PC-3 (cell line): Measurements from ENCODE around the gene ZFHX3. TPM values are rescaled to one million over a fixed set of nuclear protein-coding genes. Genes with fewer than 3 reads are reported as not detected.

Experiments used
- ATAC-seq: fragments of 200-7000 bp; cut with Tn5 transposase; 2 replicates; pipeline ENCODE4 v1.9.1; 2020; ENCODE audit warnings: mild to moderate bottlenecking, moderate library complexity
- BruUV-seq: library from RNA; stranded (reverse); fragments of 400-500 nt; replicated peaks from 2 replicates; lab custom pipeline; 2021; lab: Mats Ljungman, UMichigan
- CTCF ChIA-PET: fragments of 300-600 bp; sonication (Branson Sonifier 250); formaldehyde crosslinking; loops from one replicate; lab custom pipeline; 2022; ENCODE audit warnings: antibody characterized with exemption; lab: Charles Lee
- POLR2A ChIA-PET: fragments of 300-600 bp; sonication (Branson Sonifier 250); formaldehyde crosslinking; loops from one replicate; lab custom pipeline; 2022; ENCODE audit warnings: antibody characterized with exemption; ENCODE audit not compliant: unreplicated experiment; lab: Charles Lee
- DNase-seq: peaks from one replicate; pipeline ENCODE4 v3.0.0-alpha.2; 2015
- H2AFZ ChIP-seq: fragments of 300-600 bp; sonication (generic); 2 replicates; pipeline ENCODE4 v1.6.0; 2016; ENCODE audit warnings: antibody characterized with exemption, low read length
- H3F3A ChIP-seq: fragments of 300-600 bp; sonication (generic); one replicate; pipeline ENCODE4 v1.6.0; 2017; ENCODE audit warnings: antibody characterized with exemption, low read length, control low read depth, mild to moderate bottlenecking; ENCODE audit not compliant: unreplicated experiment
- H3K27ac ChIP-seq: fragments of 300-600 bp; sonication (generic); 2 replicates; pipeline ENCODE4 v1.5.1; 2016; ENCODE audit warnings: mild to moderate bottlenecking, low read length
- H3K27me3 ChIP-seq: fragments of 300-600 bp; sonication (generic); 2 replicates; pipeline ENCODE4 v1.6.1; 2016; ENCODE audit warnings: low read length, mixed read lengths
- H3K36me3 ChIP-seq: fragments of 300-600 bp; sonication (generic); 2 replicates; pipeline ENCODE4 v1.6.1; 2016; ENCODE audit warnings: low read depth, mixed run types, low read length, mixed read lengths
- H3K4me1 ChIP-seq: fragments of 300-600 bp; sonication (generic); 2 replicates; pipeline ENCODE4 v1.5.1; 2016; ENCODE audit warnings: low read length; ENCODE audit not compliant: insufficient read depth
- H3K4me2 ChIP-seq: fragments of 300-600 bp; sonication (generic); 2 replicates; pipeline ENCODE4 v1.6.0; 2016; ENCODE audit warnings: low read length
- H3K4me3 ChIP-seq: fragments of 300-600 bp; sonication (generic); 2 replicates; pipeline ENCODE4 v1.5.1; 2016; ENCODE audit warnings: mild to moderate bottlenecking, low read length, mixed read lengths
- H3K79me2 ChIP-seq: fragments of 300-600 bp; sonication (generic); 2 replicates; pipeline ENCODE4 v1.6.1; 2017; ENCODE audit warnings: low read length, mixed read lengths
- H3K9ac ChIP-seq: fragments of 300-600 bp; sonication (generic); 2 replicates; pipeline ENCODE4 v1.6.0; 2016; ENCODE audit warnings: mild to moderate bottlenecking, low read length
- H3K9me2 ChIP-seq: fragments of 300-600 bp; sonication (generic); replicated peaks from 2 replicates; pipeline ENCODE4 v1.6.1; 2016; ENCODE audit warnings: mixed run types, low read length, mixed read lengths
- H3K9me3 ChIP-seq: fragments of 300-600 bp; sonication (generic); 2 replicates; pipeline ENCODE4 v1.6.1; 2016; ENCODE audit warnings: low read length, mixed read lengths
- H4K20me1 ChIP-seq: fragments of 300-600 bp; sonication (generic); 2 replicates; pipeline ENCODE4 v1.6.1; 2016; ENCODE audit warnings: low read length, mixed read lengths
- EZH2 ChIP-seq: fragments of 300-600 bp; sonication (generic); IDR thresholded peaks from one replicate; pipeline ENCODE4 v1.6.1; 2017; ENCODE audit warnings: antibody characterized with exemption, mild to moderate bottlenecking, low read length; ENCODE audit not compliant: unreplicated experiment
- EZH2phosphoT487 ChIP-seq: fragments of 300-600 bp; sonication (generic); IDR thresholded peaks from 2 replicates; pipeline ENCODE4 v1.6.1; 2018; ENCODE audit warnings: mild to moderate bottlenecking, antibody characterized with exemption, low read length, borderline replicate concordance
- intact Hi-C: fragments of 100-400 bp; cut with micrococcal nuclease; formaldehyde crosslinking; loops from 2 replicates; pipeline ENCODE4 v1.9.0; 2023
- total RNA-seq: library from RNA; depleted of rRNA; stranded (reverse); fragments of >200 nt; gene quantifications from 2 replicates; pipeline ENCODE4 v1.2.3, GENCODE V29; 2014
- TF ChIP-seq, protein P1 (sequence below): fragments of 300-600 bp; sonication (generic); conservative IDR thresholded peaks from 2 replicates; pipeline ENCODE4 v1.5.1; 2017; ENCODE audit warnings: antibody characterized with exemption, low read depth, mild to moderate bottlenecking, low read length

ZFHX3 gene
- total RNA-seq, 1 experiment from 2014 or later: 3.5 TPM

DNA sequence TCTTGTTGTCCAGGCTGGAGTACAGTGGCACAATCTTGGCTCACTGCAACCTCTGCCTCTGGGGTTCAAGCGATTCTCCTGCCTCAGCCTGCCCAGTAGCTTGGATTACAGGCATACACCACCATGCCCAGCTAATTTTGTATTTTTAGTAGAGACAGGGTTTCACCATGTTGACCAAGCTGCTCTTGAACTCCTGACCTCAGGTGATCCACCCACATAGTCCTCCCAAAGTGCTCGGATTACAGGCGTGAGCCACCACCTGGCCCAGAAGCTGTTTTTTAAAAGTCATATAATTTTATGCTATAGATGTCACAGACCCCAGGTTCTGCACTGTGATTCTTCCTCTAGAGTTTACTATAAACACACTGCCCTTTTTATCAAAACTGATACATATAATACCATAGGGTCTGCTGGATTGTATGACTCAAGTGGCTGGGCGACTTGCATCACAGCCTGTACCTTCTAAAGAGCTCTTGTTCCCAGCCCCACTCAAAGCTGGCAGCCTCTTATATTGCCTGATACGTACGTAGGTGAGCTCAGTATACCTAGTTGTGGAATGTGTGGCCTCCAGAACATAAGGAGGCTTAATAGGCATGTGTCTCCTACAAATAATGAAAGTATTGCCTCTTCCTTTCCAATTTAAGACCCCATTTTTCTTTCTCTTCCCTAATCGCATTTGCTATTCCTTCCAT lies 295.8 kb downstream of the ZFHX3 start:
- no peak for ATAC-seq
- POLR2A ChIA-PET: no interaction called here

DNA sequence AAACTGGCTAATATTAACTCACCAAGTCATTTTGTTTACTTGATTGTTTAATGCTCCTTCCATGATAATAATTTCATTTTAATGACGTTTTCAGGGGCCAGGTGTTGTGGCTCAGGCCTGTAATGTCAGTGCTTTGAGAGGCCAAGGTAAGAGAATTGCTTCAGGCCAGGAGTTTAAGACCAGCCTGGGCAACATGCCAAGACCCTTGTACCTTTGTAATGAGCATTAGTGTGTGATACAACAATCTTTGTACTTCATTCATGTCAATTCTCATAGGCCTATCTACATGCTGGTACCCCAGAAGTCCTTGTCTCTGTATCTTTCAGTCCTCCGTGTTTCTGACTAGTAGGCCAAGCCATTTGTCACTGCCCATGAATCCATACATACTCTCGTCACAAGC lies 296.9 kb downstream of the ZFHX3 start:
- no peak overlapping the region for H3K27ac ChIP-seq
- no peak overlapping the region for H3K4me2 ChIP-seq
- no TSS peak for BruUV-seq
- CTCF ChIA-PET: no interaction called here
- H3K36me3 ChIP-seq: no peaks in the 10 kb centered on the region
- no peaks in the 10 kb centered on the region for H3K9me2 ChIP-seq
- no peak for DNase-seq
- no peak overlapping the region for H3K9ac ChIP-seq
- no peaks in the 10 kb centered on the region for H3K79me2 ChIP-seq
- no peaks in the 10 kb centered on the region for H3K27me3 ChIP-seq
- intact Hi-C loops: no loop called here
- H3K9me3 ChIP-seq: no peaks in the 10 kb centered on the region
- POLR2A ChIA-PET: no interaction called here
- H3K4me3 ChIP-seq: no peak overlapping the region
- no peak for ATAC-seq
- H3K4me1 ChIP-seq: no peaks in the 10 kb centered on the region
- no peaks in the 10 kb centered on the region for H4K20me1 ChIP-seq
- no peak overlapping the region for H2AFZ ChIP-seq
- no peak for TF ChIP-seq EZH2phosphoT487
- TF ChIP-seq, protein P1, sequence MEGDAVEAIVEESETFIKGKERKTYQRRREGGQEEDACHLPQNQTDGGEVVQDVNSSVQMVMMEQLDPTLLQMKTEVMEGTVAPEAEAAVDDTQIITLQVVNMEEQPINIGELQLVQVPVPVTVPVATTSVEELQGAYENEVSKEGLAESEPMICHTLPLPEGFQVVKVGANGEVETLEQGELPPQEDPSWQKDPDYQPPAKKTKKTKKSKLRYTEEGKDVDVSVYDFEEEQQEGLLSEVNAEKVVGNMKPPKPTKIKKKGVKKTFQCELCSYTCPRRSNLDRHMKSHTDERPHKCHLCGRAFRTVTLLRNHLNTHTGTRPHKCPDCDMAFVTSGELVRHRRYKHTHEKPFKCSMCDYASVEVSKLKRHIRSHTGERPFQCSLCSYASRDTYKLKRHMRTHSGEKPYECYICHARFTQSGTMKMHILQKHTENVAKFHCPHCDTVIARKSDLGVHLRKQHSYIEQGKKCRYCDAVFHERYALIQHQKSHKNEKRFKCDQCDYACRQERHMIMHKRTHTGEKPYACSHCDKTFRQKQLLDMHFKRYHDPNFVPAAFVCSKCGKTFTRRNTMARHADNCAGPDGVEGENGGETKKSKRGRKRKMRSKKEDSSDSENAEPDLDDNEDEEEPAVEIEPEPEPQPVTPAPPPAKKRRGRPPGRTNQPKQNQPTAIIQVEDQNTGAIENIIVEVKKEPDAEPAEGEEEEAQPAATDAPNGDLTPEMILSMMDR: no peak
- TF ChIP-seq EZH2: no peak
- no peaks in the 10 kb centered on the region for H3F3A ChIP-seq

More for the DNA sequence above, 295.8 kb downstream of the ZFHX3 start:
- Histone ChIP-seq H3F3A (no peaks in the 10 kb centered on the region), H2AFZ (no peak overlapping the region), H3K9ac (no peak overlapping the region), H3K4me1 (no peaks in the 10 kb centered on the region), H3K4me3 (no peak overlapping the region), H4K20me1 (no peaks in the 10 kb centered on the region), H3K9me3 (no peaks in the 10 kb centered on the region), H3K9me2 (no peaks in the 10 kb centered on the region), H3K27me3 (no peaks in the 10 kb centered on the region), H3K27ac (no peak overlapping the region), H3K36me3 (no peaks in the 10 kb centered on the region), H3K79me2 (no peaks in the 10 kb centered on the region), H3K4me2 (no peak overlapping the region)
- TF ChIP-seq EZH2phosphoT487 (no peak), EZH2 (no peak)
- TF ChIP-seq, protein P1: no peak
- no peak for DNase-seq
- intact Hi-C loops: no loop called here
- CTCF ChIA-PET: no interaction called here
- BruUV-seq: no TSS peak

DNA sequence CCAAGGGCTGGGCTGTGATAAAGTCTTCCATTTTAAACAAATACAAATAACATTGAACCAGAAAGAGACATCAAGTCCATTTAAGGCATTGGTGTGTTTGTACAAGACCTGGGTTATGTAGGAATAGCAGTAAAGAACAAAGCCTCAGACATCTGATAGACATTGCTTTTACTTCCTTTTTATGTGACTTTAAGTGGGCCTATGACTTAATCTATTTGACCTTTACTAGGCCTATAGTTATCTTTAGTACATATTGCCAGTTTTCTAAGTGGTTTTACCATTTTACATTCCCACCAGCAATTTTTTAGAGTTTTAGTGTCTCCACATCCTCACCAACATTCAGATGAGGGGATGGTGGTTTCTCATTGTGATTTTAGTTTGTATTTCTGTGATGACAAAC lies 298.8 kb downstream of the ZFHX3 start:
- no peak overlapping the region for H3K4me2 ChIP-seq
- no peaks in the 10 kb centered on the region for H3K9me3 ChIP-seq
- no peak for DNase-seq
- H3K27me3 ChIP-seq: no peaks in the 10 kb centered on the region
- no TSS peak for BruUV-seq
- no peaks in the 10 kb centered on the region for H3K9me2 ChIP-seq
- no peak overlapping the region for H3K27ac ChIP-seq
- no peak overlapping the region for H3K9ac ChIP-seq
- no peak for ATAC-seq
- no peaks in the 10 kb centered on the region for H3K79me2 ChIP-seq
- H4K20me1 ChIP-seq: no peaks in the 10 kb centered on the region
- TF ChIP-seq EZH2 (no peak), EZH2phosphoT487 (no peak)
- TF ChIP-seq, protein P1: no peak
- no peaks in the 10 kb centered on the region for H3F3A ChIP-seq
- no peaks in the 10 kb centered on the region for H3K36me3 ChIP-seq
- H2AFZ ChIP-seq: no peak overlapping the region
- POLR2A ChIA-PET: no interaction called here
- intact Hi-C loops: no loop called here
- H3K4me1 ChIP-seq: no peaks in the 10 kb centered on the region
- CTCF ChIA-PET: no interaction called here
- no peak overlapping the region for H3K4me3 ChIP-seq
